Measurements from ENCODE around the gene UQCC2.

The UQCC2 gene

DNA sequence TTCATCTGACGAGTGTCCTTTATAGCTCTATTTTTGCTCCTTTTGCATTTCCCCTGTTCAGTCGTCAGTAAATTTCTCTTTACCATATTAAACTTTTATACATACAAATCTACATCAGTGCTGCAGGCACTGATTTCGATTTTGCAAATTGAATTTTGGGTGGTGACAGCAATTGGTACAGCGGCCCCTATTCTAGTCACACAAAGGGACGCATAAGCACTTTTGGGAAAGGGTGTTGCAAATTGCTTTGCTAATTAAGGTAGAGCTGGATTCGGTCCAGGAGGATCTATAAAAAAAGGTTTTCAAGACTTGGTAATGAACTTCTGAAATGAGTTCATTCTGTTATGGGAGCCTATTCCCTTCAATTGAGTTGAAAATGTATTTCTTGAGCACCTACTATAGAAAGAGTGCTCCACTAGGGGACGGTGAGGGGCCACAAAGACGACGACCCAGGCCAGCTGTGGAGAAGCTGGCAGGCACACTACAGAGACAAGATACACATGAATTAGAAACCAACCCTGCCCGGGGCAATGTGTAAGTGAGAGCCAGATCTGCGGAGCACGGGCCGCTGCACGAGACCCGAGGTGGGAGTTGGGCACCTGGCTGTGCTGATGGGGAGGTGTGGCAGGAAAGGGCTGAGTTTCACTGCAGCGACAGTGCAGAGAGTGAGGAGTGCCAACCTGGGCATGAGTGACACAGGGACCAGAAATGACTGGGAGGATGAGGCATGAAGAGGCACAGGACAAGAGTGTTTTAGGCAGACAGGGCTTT lies 5.4 kb downstream of the UQCC2 start:
- DNase-seq, result no peak

DNA sequence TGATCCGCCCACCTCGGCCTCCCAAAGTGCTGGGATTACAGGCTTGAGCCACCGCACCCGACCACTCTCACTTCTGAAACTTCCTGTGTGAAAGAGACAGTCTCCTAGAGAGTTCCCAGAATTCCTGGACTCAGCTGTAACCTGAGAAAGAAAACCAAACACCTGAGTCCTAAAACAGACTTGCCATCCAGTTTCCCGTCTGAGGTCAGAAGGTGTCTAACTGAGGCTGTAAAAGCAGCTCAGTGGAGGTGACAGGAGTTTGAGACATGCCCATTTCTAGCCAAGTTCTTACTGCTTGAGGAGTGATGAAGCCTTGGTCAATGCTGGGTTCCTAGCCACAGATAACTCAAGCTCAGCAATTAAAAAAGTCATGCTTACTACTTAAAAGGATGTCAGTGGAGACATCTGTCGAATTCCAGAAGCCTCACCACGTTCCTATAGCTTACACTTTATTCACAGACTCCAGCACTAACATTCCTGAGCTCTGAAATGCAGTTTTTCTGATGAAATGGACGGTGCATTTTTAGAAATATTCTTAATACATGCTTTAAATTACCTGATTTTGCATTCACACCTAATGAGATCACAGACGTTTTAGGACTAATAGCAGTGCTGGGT lies 6.1 kb downstream of the UQCC2 start:
- DNase-seq, result no peak

GRCh38 chr6:33704215-33705066 lies 7.1 kb downstream of the UQCC2 start:
- no peak for DNase-seq

GRCh38 chr6:33702345-33702977 lies 9.0 kb downstream of the UQCC2 start:
- peak; percentile 40 to 64 for DNase-seq

GRCh38 chr6:33700391-33701050 lies 11.0 kb downstream of the UQCC2 start:
- peak; percentile 27 to 76 for DNase-seq

DNA sequence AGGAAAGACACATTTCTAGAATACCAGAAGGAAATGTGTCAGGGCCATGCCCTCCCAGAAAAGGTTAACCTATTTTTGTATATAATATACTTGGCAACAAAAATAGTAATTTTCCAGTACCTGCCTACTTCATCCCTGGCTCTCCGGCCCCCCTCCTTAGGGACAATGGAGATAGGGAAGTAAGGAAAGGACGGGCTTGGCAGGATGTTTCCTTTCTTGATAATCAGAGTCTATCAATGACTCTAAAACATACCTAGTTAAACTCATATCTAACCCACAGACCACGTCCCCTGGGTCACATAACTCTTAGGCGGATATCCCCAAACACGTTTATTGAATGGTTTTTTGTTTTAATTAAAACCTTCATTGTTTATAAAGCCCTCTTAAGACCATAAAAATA lies 11.8 kb downstream of the UQCC2 start:
- no peak for DNase-seq

DNA sequence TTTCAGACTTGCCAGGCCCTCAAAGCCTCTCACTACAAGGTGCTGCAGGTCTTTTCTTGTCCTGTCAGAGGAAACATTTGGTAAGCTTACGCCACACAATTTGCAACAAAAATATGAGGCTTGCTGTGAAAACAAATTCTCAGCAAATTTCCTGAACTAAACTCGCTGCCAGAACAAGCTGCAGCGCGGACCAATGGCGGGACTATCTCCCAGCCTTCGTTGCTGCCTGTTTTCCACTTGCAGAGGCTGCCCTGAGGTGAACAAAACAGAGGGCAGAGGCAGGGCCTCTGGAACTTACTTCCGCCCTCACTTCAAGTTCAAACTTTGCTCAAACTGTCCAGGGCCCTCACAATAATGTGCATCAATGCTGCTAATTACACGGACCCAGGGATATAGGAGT lies 12.4 kb downstream of the UQCC2 start:
- no peak for DNase-seq

DNA sequence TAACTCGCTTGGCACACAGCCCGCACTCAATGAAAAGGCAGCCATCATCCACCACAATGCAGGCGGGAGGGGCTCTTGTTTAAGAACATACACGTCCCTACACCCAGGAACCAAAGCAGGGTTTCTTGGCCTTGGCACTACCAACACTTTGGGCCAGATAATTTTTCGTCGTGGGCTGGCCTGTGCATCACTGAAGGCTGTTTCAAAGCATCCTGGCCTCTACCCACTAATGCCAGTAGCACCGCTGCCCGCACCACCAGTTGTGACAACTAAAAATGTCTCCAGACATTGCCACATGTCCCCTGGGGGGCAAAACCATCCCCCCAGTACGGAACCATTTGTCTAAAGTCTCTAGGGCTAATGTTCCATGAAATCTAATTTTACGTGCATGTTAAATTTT lies 13.0 kb downstream of the UQCC2 start:
- DNase-seq, result no peak

- DNase-seq, result no peak
Measured at GRCh38 chr6:33697845-33698244, 13.7 kb downstream of the UQCC2 start.

DNA sequence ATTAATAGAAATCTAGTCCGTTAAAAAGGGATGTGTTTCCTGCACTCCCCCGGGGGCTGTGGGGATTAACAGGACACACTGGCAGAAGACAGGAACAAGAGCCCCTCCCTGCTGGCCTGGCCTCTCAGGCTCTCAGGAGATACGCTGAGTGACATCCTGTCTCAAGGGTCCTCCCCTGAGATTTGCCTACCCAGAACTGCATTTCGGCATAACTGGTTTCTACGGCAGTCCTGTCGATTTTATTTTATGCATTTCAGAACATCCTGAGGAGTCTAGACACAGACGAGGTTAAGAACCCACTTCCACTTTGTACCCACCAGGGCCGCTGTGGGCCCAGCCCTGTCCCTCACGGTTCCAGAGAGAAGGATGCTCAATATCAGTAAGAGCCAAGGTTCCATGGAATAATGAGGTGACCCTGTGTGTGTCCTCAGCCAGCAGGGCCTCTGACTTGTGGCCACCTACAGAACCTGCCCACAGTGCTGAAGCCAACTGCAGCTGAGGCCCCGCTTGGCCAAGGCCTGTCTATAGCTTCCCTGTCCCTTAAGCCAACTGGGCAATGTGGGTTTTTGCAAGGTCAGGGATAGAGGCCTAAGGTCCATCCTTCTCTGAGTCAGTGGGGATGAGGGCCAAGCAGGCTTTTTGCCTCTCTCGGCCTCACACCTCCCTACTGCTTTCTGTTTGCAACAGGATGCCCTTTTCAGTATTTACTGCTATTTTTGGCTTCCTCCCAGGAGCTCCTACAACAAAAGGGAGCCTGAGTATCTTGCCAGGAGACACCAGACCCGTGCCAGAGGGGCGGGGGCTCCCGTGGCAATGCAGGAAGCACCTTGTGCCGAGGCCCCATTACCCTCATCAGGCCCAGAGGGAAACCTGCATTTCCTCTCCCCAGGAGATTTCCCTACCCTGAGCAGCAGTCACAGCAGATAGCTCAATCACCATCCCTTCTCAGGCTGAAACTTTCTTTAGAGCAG lies 14.7 kb downstream of the UQCC2 start:
- no peak for DNase-seq

GRCh38 chr6:33696076-33696475 lies 15.4 kb downstream of the UQCC2 start:
- DNase-seq, result no peak

GRCh38 chr6:33695451-33695887 lies 16.0 kb downstream of the UQCC2 start:
- no peak for DNase-seq

DNA sequence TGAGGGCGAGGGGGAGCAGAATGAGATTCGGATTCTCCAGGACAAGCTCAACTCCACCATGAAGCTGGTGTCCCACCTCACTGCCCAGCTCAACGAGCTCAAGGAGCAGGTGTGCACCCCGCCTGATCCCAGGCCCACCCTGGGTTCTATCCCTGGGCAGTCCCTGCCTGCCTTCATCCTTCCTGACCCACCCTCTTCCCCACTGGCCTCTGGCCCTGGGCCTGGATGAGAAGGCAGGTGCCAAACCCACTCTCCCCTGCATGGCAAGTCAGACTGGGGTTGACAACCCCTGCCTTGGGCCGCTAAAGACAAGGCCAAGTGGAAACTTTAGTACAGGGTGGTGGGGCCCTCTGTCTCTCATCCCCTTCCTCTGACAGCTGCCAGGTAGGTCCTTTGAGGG lies 16.5 kb downstream of the UQCC2 start:
- no peak for DNase-seq

DNA sequence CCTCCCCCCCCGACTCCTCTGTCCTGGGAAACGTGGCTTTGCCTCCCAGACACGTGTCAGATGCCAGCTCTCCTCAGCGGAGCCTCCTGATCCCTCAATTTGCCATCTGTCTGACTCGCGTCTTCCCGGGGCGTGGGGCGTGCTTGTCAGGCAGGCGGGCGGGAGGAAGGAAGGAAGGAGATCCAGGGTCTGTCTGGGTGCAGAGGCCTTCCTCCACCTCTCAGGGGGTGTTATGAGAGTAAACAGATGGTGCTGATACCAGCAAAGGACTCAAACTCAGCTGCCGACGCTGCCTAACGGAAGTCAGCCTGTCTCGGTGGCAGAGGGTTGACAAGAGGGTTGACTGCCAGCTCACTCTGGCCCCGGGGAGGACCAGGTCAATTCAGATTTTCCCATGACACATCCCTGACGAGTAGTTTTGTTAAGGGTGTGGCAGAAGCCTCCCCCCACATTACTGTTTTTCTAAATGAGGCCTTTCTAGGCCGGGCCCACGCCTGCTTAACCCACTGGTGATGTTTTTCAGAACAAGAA lies 17.0 kb downstream of the UQCC2 start:
- DNase-seq, result no peak

- DNase-seq, result no peak
Measured at GRCh38 chr6:33693186-33694105, 18.1 kb downstream of the UQCC2 start.

DNA sequence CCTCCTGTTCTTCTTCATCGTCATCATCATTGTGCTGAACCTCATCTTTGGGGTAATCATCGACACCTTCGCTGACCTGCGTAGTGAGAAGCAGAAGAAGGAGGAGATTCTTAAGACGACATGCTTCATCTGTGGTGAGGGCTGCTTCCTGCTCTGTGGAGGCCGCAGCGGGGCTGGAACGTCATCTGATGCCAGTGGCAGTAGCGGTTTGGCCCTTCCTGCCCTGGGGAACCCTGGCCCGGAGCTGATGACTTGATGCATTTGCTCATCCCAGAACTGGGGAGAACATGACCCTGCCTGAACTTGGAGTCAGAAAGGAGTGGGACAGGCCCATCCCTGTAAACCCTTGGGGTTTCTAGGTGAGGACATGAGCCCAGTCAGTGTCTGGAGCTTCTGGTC lies 18.7 kb downstream of the UQCC2 start:
- DNase-seq, result peak; percentile 32 to 67

DNA sequence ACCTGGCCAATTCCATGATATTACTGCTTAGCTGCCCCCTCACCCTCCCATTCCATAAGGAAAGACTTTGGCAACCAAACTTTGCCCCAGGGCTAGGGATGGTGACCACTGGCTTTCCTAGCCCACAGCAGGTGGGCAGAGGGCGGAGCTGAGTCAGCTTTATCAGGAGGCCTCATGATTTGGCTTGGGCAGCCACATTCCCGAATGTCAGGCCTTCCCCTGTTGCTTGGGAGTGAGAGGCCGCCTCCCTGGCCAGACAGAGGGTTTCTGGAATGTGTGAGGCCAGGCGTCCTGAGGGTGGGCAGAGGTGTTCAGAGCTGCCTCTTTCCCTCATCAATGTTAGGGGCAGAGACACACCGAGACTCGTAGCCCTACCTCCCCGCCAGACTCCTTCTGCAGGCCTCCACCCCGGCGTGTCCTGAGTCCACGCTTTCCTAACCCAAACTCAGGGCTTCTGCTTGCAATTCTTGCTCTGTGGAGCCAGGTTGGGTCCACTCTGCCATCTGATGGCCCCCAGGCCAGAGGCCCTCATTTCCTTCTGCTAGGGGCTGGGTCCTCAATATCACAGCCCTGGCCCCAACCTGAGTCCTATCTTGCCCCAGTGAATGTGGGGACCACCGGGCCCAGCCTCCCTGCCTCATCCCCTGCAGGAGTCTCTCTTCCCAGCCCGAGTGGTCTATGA lies 19.3 kb downstream of the UQCC2 start:
- no peak for DNase-seq

- no peak for DNase-seq
Measured at GRCh38 chr6:33691456-33692077, 19.9 kb downstream of the UQCC2 start.

GRCh38 chr6:33690766-33691165 lies 20.7 kb downstream of the UQCC2 start:
- no peak for DNase-seq
